GM12892 (cell line): ENCODE results near the gene ESR1.

Source experiments
- POLR2A ChIP-seq: IDR thresholded peaks from 2 replicates; pipeline ENCODE4 v1.6.1; 2011; ENCODE audit warnings: low read depth, low read length, control low read depth
- POLR2AphosphoS5 ChIP-seq: IDR thresholded peaks from 2 replicates; pipeline ENCODE4 v1.6.1; 2011; ENCODE audit warnings: low read depth, low read length, control low read depth

DNA sequence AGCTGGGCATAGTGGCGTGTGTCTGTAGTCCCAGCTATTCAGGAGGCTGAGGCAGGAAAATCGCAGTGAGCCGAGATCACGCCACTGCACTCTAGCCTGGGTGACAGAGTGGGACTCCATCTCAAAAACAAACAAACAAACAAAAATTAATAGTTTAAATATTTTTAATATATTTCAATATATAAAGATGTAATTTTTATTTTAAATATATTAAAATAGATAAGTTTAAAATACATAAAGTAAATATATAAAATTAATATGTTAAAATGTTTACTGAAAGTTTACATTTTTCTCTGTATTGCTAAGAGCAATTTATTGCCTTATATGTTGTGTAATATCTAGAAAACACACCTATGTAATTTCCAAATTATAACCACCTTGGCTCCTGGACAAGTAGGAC lies 44.7 kb upstream of the ESR1 start:
- TF ChIP-seq POLR2AphosphoS5 (no peak), POLR2A (no peak)
